Stomach (tissue), 4 donors: Measurements from ENCODE around the gene CCDC61.

ENCODE experiments used
- CTCF ChIP-seq, 7 experiments: fragments of 450-650 bp in 4 of 7; fragments of 200-600 bp in 3 of 7; sonication (generic) in 3 of 7; IDR thresholded peaks; one replicate each; pipeline ENCODE4 v1.5.1; 2016 to 2019; ENCODE audit warnings: antibody characterized with exemption in 7 of 7, control low read depth in 2 of 7, mild to moderate bottlenecking in 1 of 7
- EP300 ChIP-seq: sonication (generic); formaldehyde crosslinking; IDR thresholded peaks from one replicate; pipeline ENCODE4 v1.6.1; 2017; ENCODE audit warnings: antibody characterized with exemption

GRCh38 chr19:46060012-46060411 is 64.7 kb downstream of the CCDC61 start:
- no peak for TF ChIP-seq CTCF (IDR thresholded peaks at IDR 0.05)
- no peak for TF ChIP-seq EP300
